Upper lobe of right lung (tissue), 1 donor: ENCODE data around the gene CCNY. TPM values are rescaled to one million over a fixed set of nuclear protein-coding genes. Genes with fewer than 3 reads are reported as not detected.
"Not testable (repeated sequence)": the region's sequence is repeated elsewhere in the genome, so short reads cannot be mapped to it uniquely, and the experiment has no call there.

ENCODE experiments used
- ATAC-seq: fragments of 200-7000 bp; cut with Tn5 transposase; one replicate; pipeline ENCODE4 v1.9.1; 2020; ENCODE audit warnings: mild to moderate bottlenecking, moderate library complexity
- DNase-seq: peaks from one replicate; pipeline ENCODE4 v3.0.0-alpha.2; 2020
- H3K27ac ChIP-seq: fragments of 200-600 bp; one replicate; pipeline ENCODE4 v1.8.0; 2022
- H3K27me3 ChIP-seq: fragments of 200-600 bp; one replicate; pipeline ENCODE4 v1.8.0; 2022; ENCODE audit warnings: mild to moderate bottlenecking
- H3K36me3 ChIP-seq: fragments of 200-600 bp; one replicate; pipeline ENCODE4 v1.8.0; 2022
- H3K4me1 ChIP-seq: fragments of 200-600 bp; one replicate; pipeline ENCODE4 v1.8.0; 2022
- H3K4me3 ChIP-seq: fragments of 200-600 bp; one replicate; pipeline ENCODE4 v1.8.0; 2022; ENCODE audit warnings: mild to moderate bottlenecking
- H3K9me3 ChIP-seq: fragments of 200-600 bp; one replicate; pipeline ENCODE4 v1.8.0; 2022
- intact Hi-C: fragments of 100-400 bp; cut with DNase I; formaldehyde crosslinking; loops from one replicate; pipeline ENCODE4 v1.11.0; 2022
- total RNA-seq: library from RNA; stranded (reverse); fragmentation: NEBNext Ultra II Directional; extraction: Animal tissue kit (Norgen Biotek cat#: 25700); gene quantifications from one replicate; pipeline ENCODE4 v1.2.1, GENCODE V29; 2021
- TF ChIP-seq, protein P1 (sequence below): fragments of 200-600 bp; IDR thresholded peaks from one replicate; pipeline ENCODE4 v1.8.0; 2022; ENCODE audit warnings: antibody characterized with exemption
- donor health status: DM: no; HTN: yes; CAD: no; lungs with severe emphysema.

Gene CCNY
- total RNA-seq, 1 donor from 2014 or later: 85.4 TPM

- H3K9me3 ChIP-seq: no peaks in the 10 kb centered on the region
- H3K4me3 ChIP-seq: no peak overlapping the region
- H3K27me3 ChIP-seq: no peaks in the 10 kb centered on the region
- TF ChIP-seq, protein P1, sequence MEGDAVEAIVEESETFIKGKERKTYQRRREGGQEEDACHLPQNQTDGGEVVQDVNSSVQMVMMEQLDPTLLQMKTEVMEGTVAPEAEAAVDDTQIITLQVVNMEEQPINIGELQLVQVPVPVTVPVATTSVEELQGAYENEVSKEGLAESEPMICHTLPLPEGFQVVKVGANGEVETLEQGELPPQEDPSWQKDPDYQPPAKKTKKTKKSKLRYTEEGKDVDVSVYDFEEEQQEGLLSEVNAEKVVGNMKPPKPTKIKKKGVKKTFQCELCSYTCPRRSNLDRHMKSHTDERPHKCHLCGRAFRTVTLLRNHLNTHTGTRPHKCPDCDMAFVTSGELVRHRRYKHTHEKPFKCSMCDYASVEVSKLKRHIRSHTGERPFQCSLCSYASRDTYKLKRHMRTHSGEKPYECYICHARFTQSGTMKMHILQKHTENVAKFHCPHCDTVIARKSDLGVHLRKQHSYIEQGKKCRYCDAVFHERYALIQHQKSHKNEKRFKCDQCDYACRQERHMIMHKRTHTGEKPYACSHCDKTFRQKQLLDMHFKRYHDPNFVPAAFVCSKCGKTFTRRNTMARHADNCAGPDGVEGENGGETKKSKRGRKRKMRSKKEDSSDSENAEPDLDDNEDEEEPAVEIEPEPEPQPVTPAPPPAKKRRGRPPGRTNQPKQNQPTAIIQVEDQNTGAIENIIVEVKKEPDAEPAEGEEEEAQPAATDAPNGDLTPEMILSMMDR: no peak
- intact Hi-C loops: no loop called here
- DNase-seq: no peak
- ATAC-seq: no peak
- H3K27ac ChIP-seq: no peak overlapping the region
- H3K36me3 ChIP-seq: no peaks in the 10 kb centered on the region
- H3K4me1 ChIP-seq: no peaks in the 10 kb centered on the region
Measured at GRCh38 chr10:35304649-35305048, 31.7 kb upstream of the CCNY start.

DNA sequence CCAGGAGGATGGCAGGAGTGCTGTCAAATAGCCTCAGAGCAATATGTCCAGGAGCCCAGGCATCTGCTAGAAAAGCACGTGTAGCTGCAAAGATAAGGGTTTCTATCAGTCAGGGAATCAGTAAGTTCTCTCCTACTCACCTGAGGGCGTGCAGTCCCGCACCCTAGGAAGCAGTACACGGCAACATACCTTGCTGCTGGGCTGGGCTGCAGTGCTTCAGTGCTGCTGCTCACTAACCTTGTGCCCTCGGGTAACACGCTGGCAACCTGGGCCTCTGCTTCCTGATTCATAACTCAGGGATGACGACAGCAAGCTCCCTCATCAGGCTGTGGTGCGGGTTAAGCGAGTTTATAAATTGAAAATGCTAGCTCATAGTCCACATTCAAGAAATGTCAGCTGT, 29.5 kb upstream of the CCNY start:
- TF ChIP-seq, protein P1: no peak
- Histone ChIP-seq H3K9me3 (no peaks in the 10 kb centered on the region), H3K27ac (no peak overlapping the region), H3K4me1 (no peaks in the 10 kb centered on the region), H3K36me3 (no peaks in the 10 kb centered on the region), H3K27me3 (no peaks in the 10 kb centered on the region), H3K4me3 (no peak overlapping the region)
- ATAC-seq: peak; percentile 88
- intact Hi-C loops: no loop called here
- peak; percentile 67 for DNase-seq

- DNase-seq (no peak), ATAC-seq (no peak)
- TF ChIP-seq, protein P1: no peak
- Histone ChIP-seq H3K9me3 (no peaks in the 10 kb centered on the region), H3K27me3 (no peaks in the 10 kb centered on the region), H3K27ac (no peak overlapping the region), H3K36me3 (no peaks in the 10 kb centered on the region), H3K4me3 (no peak overlapping the region), H3K4me1 (no peaks in the 10 kb centered on the region)
- intact Hi-C loops: no loop called here
Measured at GRCh38 chr10:35307297-35307696, 29.0 kb upstream of the CCNY start.

DNA sequence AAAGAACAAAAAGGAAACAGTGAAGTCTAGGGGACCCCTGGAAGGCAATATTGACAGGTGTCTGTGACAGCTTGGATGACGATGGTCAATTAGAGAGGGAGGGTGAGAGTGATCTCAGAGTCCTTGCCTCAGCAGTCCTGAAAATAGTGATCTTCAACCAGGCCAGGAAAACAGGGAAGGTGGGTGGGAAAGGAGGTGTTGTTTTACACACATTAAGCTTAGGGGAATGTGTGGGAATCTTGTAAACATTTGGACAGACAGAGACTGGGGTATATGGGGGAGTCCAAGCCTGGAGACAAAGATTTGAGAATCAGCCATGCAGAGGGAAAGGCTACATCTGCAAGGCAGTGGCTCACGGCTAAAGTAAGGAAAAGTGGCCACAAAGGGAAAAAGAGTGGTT, 27.5 kb upstream of the CCNY start:
- intact Hi-C loops: no loop called here
- ATAC-seq: no peak
- Histone ChIP-seq H3K36me3 (no peaks in the 10 kb centered on the region), H3K27ac (no peak overlapping the region), H3K27me3 (no peaks in the 10 kb centered on the region), H3K4me1 (no peaks in the 10 kb centered on the region), H3K9me3 (no peaks in the 10 kb centered on the region), H3K4me3 (no peak overlapping the region)
- no peak for DNase-seq
- TF ChIP-seq, protein P1: no peak

GRCh38 chr10:35314142-35314541, 22.2 kb upstream of the CCNY start:
- DNase-seq, ATAC-seq, H3K4me3 ChIP-seq, intact Hi-C loops, H3K4me1 ChIP-seq, H3K36me3 ChIP-seq, H3K27ac ChIP-seq, H3K27me3 ChIP-seq, H3K9me3 ChIP-seq: not testable (repeated sequence)

DNA sequence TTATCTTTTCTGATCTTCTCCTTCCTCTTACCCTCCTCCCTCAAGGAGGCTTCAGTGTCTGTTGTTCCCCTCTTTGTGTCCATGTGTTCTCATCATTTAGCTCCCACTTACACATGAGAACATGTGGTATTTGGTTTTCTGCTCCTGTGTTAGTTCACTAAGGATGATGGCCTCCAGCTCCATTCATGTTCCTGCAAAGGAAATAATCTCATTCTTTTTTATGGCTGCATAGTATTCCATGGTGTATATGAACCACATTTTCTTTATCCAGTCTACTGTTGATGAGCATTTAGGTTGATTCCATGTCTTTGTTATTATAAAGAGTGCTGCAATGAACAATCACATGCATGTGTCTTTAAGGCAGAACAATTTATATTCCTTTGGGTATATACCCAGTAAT, 21.1 kb upstream of the CCNY start:
- ATAC-seq, intact Hi-C loops: not testable (repeated sequence)

GRCh38 chr10:35316218-35316967, 19.9 kb upstream of the CCNY start:
- H3K4me3 ChIP-seq: no peak overlapping the region
- peaks cover 3% of the 10 kb centered on the region for H3K9me3 ChIP-seq
- H3K36me3 ChIP-seq: no peaks in the 10 kb centered on the region
- TF ChIP-seq, protein P1: no peak
- H3K4me1 ChIP-seq: no peaks in the 10 kb centered on the region
- no peak overlapping the region for H3K27ac ChIP-seq
- no peak for DNase-seq
- no peak for ATAC-seq
- no peaks in the 10 kb centered on the region for H3K27me3 ChIP-seq
- intact Hi-C loops: no loop called here

More for the DNA sequence above, 21.1 kb upstream of the CCNY start:
- H3K4me3 ChIP-seq, H3K36me3 ChIP-seq, H3K9me3 ChIP-seq, H3K4me1 ChIP-seq, DNase-seq, H3K27ac ChIP-seq, H3K27me3 ChIP-seq: not testable (repeated sequence)
